SH-SY5Y (cell line): ENCODE measurements around the gene C1orf53.

Source experiments
- GATA2 ChIP-seq: IDR thresholded peaks from 2 replicates; pipeline ENCODE4 v1.6.1; 2011; ENCODE audit warnings: mild to moderate bottlenecking, low read depth, low read length
- GATA3 ChIP-seq: IDR thresholded peaks from 2 replicates; pipeline ENCODE4 v1.6.1; 2011; ENCODE audit warnings: low read depth, mild to moderate bottlenecking, low read length, moderate library complexity

DNA sequence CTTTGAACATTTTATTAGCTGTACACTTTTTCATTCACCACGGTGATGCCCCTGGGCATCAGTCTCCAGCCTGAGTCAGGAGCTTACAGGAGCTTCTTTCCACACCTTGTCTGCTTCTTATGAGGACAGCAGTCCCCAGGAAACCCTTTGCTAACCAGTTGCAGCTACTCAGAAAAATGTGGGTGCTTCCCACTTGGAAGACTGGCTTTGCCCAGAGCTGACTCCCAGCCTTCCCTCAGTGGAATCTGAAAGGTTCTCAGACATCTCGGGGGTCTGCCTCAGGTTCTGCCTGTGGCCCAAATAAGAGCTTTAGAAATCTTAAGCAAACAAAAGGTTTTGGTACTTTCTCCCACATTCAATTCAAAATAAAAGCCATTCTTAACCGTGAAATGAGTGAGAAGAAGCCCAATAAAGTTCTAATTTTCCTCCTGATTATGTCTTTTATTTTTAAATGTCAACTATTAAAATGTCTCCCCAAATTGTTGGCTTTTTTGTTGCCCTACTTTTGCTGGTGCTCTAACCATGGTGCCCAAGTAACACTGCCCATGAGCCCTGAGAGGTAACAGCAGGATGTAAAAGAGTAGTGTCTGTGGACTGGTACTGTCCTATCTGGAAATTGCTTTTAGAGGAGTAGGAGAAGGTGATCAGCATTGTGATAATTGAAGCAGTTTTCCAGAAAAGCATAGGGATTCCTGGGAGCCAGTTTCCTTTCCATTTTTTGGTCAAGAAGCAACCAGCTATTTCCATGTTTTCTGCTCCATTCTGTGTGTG is 5.6 kb downstream of the C1orf53 start:
- no peak for TF ChIP-seq GATA2
- no peak for TF ChIP-seq GATA3
